Lower leg skin (tissue), 4 donors: ENCODE data around the gene UPK2. TPM values are rescaled to one million over a fixed set of nuclear protein-coding genes. Genes with fewer than 3 reads are reported as not detected.

Experiments used
- DNase-seq, 2 donors: peaks; one replicate each; pipeline ENCODE4 v3.0.0-alpha.2; 2019; ENCODE audit warnings: low spot score in 2 of 2
- H3K4me3 ChIP-seq: fragments of 200-600 bp; sonication (generic); 2 replicates; pipeline ENCODE4 v1.5.1; 2017; ENCODE audit warnings: mild to moderate bottlenecking, low read depth; ENCODE audit not compliant: poor library complexity, severe bottlenecking
- POLR2A ChIP-seq, 2 donors: fragments of 450-650 bp; IDR thresholded peaks; one replicate each; pipeline ENCODE4 v1.6.1; 2016 to 2017; ENCODE audit warnings: antibody characterized with exemption in 2 of 2, mild to moderate bottlenecking in 1 of 2, moderate library complexity in 1 of 2
- WGBS, 2 donors: methylation state at CpG; one replicate each; pipeline ENCODE4 v1.1.5; 2018; 5-methylcytosine and 5-hydroxymethylcytosine counted together
- intact Hi-C: fragments of 100-400 bp; cut with DNase I; formaldehyde crosslinking; loops from one replicate; pipeline ENCODE4 v1.15.0; 2023; ENCODE audit warnings: low total_unique reads
- total RNA-seq, 4 donors: library from RNA; depleted of rRNA; stranded (reverse); fragments of >200 nt; gene quantifications; one replicate each; pipeline ENCODE4 v1.1.0, GENCODE V29; 2016
- TF ChIP-seq, protein P1 (sequence below), 3 donors: fragments of 450-650 bp; IDR thresholded peaks; one replicate each; pipeline ENCODE4 v1.5.1; 2016; ENCODE audit warnings: antibody characterized with exemption in 3 of 3, mild to moderate bottlenecking in 3 of 3, moderate library complexity in 2 of 3

The UPK2 gene
- total RNA-seq, 4 donors from 2014 or later = not detected

- no peak for TF ChIP-seq POLR2A (IDR thresholded peaks at IDR 0.05)
- TF ChIP-seq, protein P1, sequence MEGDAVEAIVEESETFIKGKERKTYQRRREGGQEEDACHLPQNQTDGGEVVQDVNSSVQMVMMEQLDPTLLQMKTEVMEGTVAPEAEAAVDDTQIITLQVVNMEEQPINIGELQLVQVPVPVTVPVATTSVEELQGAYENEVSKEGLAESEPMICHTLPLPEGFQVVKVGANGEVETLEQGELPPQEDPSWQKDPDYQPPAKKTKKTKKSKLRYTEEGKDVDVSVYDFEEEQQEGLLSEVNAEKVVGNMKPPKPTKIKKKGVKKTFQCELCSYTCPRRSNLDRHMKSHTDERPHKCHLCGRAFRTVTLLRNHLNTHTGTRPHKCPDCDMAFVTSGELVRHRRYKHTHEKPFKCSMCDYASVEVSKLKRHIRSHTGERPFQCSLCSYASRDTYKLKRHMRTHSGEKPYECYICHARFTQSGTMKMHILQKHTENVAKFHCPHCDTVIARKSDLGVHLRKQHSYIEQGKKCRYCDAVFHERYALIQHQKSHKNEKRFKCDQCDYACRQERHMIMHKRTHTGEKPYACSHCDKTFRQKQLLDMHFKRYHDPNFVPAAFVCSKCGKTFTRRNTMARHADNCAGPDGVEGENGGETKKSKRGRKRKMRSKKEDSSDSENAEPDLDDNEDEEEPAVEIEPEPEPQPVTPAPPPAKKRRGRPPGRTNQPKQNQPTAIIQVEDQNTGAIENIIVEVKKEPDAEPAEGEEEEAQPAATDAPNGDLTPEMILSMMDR (IDR thresholded peaks at IDR 0.05) = no peak
- intact Hi-C loops = no loop called here
- DNase-seq = no peak
- no peak overlapping the region for H3K4me3 ChIP-seq
- 4 to 9% methylated on average over 7 of the region's 7 CpGs for WGBS, 2 donors
Observed at GRCh38 chr11:118927554-118928100, 28.5 kb upstream of the UPK2 start.

- TF ChIP-seq, protein P1 (IDR thresholded peaks at IDR 0.05) = peak in 1 of 3 donors; percentile 96
- no peak for TF ChIP-seq POLR2A (IDR thresholded peaks at IDR 0.05)
- DNase-seq = peak; percentile 96 to 98
- intact Hi-C loops = no loop called here
- peak overlapping the region; percentile 56 for H3K4me3 ChIP-seq
- WGBS, 2 donors = 0 to 1% methylated on average over 18 to 32 of the region's 32 CpGs
Observed at GRCh38 chr11:118928101-118928869, 27.8 kb upstream of the UPK2 start.

GRCh38 chr11:118928870-118929500, 27.1 kb upstream of the UPK2 start:
- intact Hi-C loops = no loop called here
- no peak for DNase-seq
- H3K4me3 ChIP-seq = peak overlapping the region; percentile 56
- TF ChIP-seq, protein P1 (IDR thresholded peaks at IDR 0.05) = no peak
- TF ChIP-seq POLR2A (IDR thresholded peaks at IDR 0.05) = no peak
- WGBS, 2 donors = 1% methylated on average over 14 to 26 of the region's 26 CpGs

GRCh38 chr11:118929501-118930093, 26.5 kb upstream of the UPK2 start:
- peak; percentile 88 to 97 for DNase-seq
- intact Hi-C loops = no loop called here

DNA sequence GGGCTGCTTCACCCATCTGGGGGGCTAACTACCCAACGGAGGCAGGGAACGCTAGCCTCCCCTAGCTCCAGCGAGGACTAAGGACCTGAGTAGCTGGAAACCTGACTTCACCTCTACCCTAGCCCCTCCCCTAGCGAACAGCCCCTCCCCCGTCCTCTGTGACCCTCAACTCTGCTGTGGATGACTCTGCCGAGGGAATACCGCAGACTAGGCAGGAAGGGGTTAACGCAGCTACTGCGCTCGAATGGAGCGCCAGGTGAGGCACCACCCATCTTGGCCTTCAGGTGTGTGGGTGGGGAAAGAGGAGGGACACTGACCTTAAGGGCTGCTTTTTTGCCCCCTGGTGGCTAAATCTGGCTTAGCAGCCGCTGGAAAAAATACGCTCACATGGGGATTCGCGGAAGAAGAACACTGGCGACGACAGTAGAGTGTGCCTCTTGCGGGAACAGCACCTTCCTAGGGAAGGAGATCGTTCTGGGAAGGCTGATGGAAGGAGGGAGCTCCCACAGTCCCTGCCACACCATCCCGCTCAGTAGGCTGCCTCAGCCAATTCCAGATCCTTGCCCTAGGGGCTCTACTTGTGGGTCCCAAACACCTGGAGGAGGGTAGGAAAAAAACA, 25.9 kb upstream of the UPK2 start:
- WGBS, 2 donors = 1 to 2% methylated on average over 20 of the region's 20 CpGs
- intact Hi-C loops = no loop called here
- H3K4me3 ChIP-seq = peak overlapping the region; percentile 56
- TF ChIP-seq, protein P1 (IDR thresholded peaks at IDR 0.05) = peak in 1 of 3 donors; percentile 96
- no peak for TF ChIP-seq POLR2A (IDR thresholded peaks at IDR 0.05)
- peak; percentile 92 to 97 for DNase-seq

More at GRCh38 chr11:118929501-118930093, 26.5 kb upstream of the UPK2 start:
- WGBS, 2 donors = 0% methylated on average over 20 to 24 of the region's 26 CpGs
- TF ChIP-seq, protein P1 (IDR thresholded peaks at IDR 0.05) = no peak
- TF ChIP-seq POLR2A (IDR thresholded peaks at IDR 0.05) = no peak
- peak overlapping the region; percentile 56 for H3K4me3 ChIP-seq
